IgD-negative memory B cell (primary cell): Measurements from ENCODE around the gene FGF14. TPM values are rescaled to one million over a fixed set of nuclear protein-coding genes. Genes with fewer than 3 reads are reported as not detected.
"Not testable (repeated sequence)": the region's sequence is repeated elsewhere in the genome, so short reads cannot be mapped to it uniquely, and the experiment has no call there.

Experiments used
- H3K27ac Mint-ChIP-seq, 3 donors: one replicate each; pipeline ENCODE4 v1.8.0; 2020 to 2022; ENCODE audit warnings: mild to moderate bottlenecking in 3 of 3, mixed read lengths in 3 of 3, moderate library complexity in 1 of 3
- H3K27me3 Mint-ChIP-seq: one replicate; pipeline ENCODE4 v1.8.0; 2021; ENCODE audit warnings: mixed read lengths
- H3K36me3 Mint-ChIP-seq: one replicate; pipeline ENCODE4 v1.8.0; 2020; ENCODE audit warnings: mild to moderate bottlenecking, mixed read lengths
- H3K4me1 Mint-ChIP-seq, 3 donors: one replicate each; pipeline ENCODE4 v1.8.0; 2020 to 2022; ENCODE audit warnings: mixed read lengths in 3 of 3, mild to moderate bottlenecking in 1 of 3
- H3K4me3 Mint-ChIP-seq, 4 donors: one replicate each; pipeline ENCODE4 v1.8.0; 2020 to 2022; ENCODE audit warnings: mild to moderate bottlenecking in 4 of 4, mixed read lengths in 4 of 4, moderate library complexity in 3 of 4
- H3K9me3 Mint-ChIP-seq, 3 donors: one replicate each; pipeline ENCODE4 v1.8.0; 2020 to 2021; ENCODE audit warnings: mixed read lengths in 3 of 3, mild to moderate bottlenecking in 1 of 3
- polyA plus RNA-seq: library from polyadenylated mRNA; unstranded; fragments of 300-500 nt; fragmentation: Illumina TruSeq; gene quantifications from one replicate; pipeline ENCODE4 v1.2.3, GENCODE V29; 2021

Gene FGF14
- polyA plus RNA-seq, 1 donor from 2014 or later = not detected

DNA sequence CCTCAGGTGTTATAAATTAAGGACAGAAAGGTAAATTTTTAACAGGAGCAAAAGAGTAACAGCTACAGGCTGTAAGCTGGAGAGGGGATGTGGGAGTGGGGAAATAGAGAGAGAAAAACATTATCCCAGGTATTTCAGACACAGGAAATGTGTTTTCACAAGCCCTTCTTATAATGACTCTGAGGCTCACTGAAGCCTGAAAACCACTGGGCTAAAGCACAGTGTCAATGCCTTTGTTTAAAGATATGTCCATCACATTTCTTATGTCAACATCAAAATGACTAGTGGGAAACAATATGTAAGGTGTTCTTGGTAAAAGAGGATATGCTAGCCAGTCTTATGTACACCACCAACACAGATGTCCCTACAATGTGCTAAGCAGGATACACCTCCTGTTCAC lies 365.9 kb downstream of the FGF14 start:
- no peak overlapping the region for H3K4me3 Mint-ChIP-seq

GRCh38 chr13:102033857-102034331 lies 368.0 kb downstream of the FGF14 start:
- peaks cover 1% of the 10 kb centered on the region for H3K27me3 Mint-ChIP-seq
- H3K4me1 Mint-ChIP-seq = no peaks in the 10 kb centered on the region
- H3K36me3 Mint-ChIP-seq = no peaks in the 10 kb centered on the region
- H3K27ac Mint-ChIP-seq = no peak overlapping the region
- H3K9me3 Mint-ChIP-seq = peaks cover 0 to 4% (median 2%) of the 10 kb centered on the region in 3 donors
- H3K4me3 Mint-ChIP-seq = no peak overlapping the region

More for the DNA sequence above, 365.9 kb downstream of the FGF14 start:
- no peaks in the 10 kb centered on the region for H3K4me1 Mint-ChIP-seq
- peaks cover 0 to 4% (median 0%) of the 10 kb centered on the region in 3 donors for H3K9me3 Mint-ChIP-seq
- no peaks in the 10 kb centered on the region for H3K36me3 Mint-ChIP-seq
- peak overlapping the region in 1 of 3 donors; percentile 32 for H3K27ac Mint-ChIP-seq
- H3K27me3 Mint-ChIP-seq = no peaks in the 10 kb centered on the region

- H3K4me1 Mint-ChIP-seq = no peaks in the 10 kb centered on the region
- peaks cover 0 to 4% (median 2%) of the 10 kb centered on the region in 3 donors for H3K9me3 Mint-ChIP-seq
- H3K4me3 Mint-ChIP-seq = no peak overlapping the region
Observed at GRCh38 chr13:102033386-102033785, 368.5 kb downstream of the FGF14 start.

DNA sequence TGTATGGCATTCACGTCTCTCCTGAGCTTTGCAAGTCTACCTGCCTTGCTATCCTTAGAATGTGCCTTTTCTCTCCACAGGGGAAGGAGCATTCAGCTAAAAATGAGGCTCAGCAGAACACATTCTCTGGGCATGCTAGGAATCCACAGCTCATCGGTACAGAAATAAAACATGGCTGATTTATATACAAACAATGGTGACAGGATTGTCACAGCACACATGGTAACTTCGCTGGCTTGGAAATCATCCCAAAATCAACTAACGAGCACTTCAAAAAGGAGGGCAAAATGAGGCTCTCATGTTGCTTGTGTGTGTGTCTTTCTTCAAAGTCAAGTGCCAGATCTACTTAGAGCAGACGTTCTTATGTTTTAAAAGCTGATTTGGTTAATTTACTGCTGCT lies 373.0 kb downstream of the FGF14 start:
- H3K36me3 Mint-ChIP-seq = no peaks in the 10 kb centered on the region
- H3K27me3 Mint-ChIP-seq = peaks cover 1% of the 10 kb centered on the region
- H3K4me1 Mint-ChIP-seq = no peaks in the 10 kb centered on the region
- no peak overlapping the region for H3K4me3 Mint-ChIP-seq
- no peak overlapping the region for H3K27ac Mint-ChIP-seq
- H3K9me3 Mint-ChIP-seq = peaks cover 0 to 2% (median 0%) of the 10 kb centered on the region in 3 donors

More at GRCh38 chr13:102033386-102033785, 368.5 kb downstream of the FGF14 start:
- H3K36me3 Mint-ChIP-seq = no peaks in the 10 kb centered on the region
- no peak overlapping the region for H3K27ac Mint-ChIP-seq
- H3K27me3 Mint-ChIP-seq = peaks cover 1% of the 10 kb centered on the region

DNA sequence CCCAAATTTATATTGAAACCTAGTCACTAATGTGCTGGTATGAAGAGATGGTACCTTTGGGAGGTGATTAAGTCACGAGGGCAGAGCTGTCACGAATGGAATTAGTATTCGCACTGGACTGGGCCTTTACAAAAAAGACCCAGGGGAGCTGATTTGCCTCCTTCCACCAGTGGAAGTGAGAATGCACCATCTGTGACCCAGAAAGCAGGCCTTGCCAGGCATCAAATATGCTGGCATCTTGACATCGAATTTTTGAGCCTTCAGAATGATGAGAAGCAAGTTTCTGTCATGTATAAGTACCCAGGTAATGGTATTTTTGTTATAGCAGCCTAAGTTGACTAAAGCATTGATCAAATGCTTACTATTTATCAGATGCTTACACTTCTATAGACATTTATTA lies 373.6 kb downstream of the FGF14 start:
- peaks cover 0 to 2% (median 0%) of the 10 kb centered on the region in 3 donors for H3K9me3 Mint-ChIP-seq

GRCh38 chr13:102021777-102022176 lies 380.1 kb downstream of the FGF14 start:
- H3K4me1 Mint-ChIP-seq = no peaks in the 10 kb centered on the region
- H3K9me3 Mint-ChIP-seq = peaks cover 5 to 19% (median 7%) of the 10 kb centered on the region in 3 donors
- H3K27ac Mint-ChIP-seq = no peak overlapping the region
- H3K27me3 Mint-ChIP-seq = no peaks in the 10 kb centered on the region
- no peaks in the 10 kb centered on the region for H3K36me3 Mint-ChIP-seq
- H3K4me3 Mint-ChIP-seq = no peak overlapping the region

More for the DNA sequence above, 373.6 kb downstream of the FGF14 start:
- no peak overlapping the region for H3K4me3 Mint-ChIP-seq
- H3K27ac Mint-ChIP-seq = no peak overlapping the region
- H3K27me3 Mint-ChIP-seq = peaks cover 1% of the 10 kb centered on the region
- no peaks in the 10 kb centered on the region for H3K4me1 Mint-ChIP-seq
- H3K36me3 Mint-ChIP-seq = no peaks in the 10 kb centered on the region

GRCh38 chr13:102020611-102021216 lies 381.1 kb downstream of the FGF14 start:
- Mint-ChIP-seq H3K4me1 (no peaks in the 10 kb centered on the region), H3K27me3 (no peaks in the 10 kb centered on the region), H3K36me3 (no peaks in the 10 kb centered on the region), H3K9me3 (peaks cover 5 to 21% (median 7%) of the 10 kb centered on the region in 3 donors), H3K4me3 (no peak overlapping the region), H3K27ac (no peak overlapping the region)

GRCh38 chr13:102018716-102019115 lies 383.1 kb downstream of the FGF14 start:
- Mint-ChIP-seq H3K4me1 (no peaks in the 10 kb centered on the region), H3K27me3 (no peaks in the 10 kb centered on the region), H3K36me3 (no peaks in the 10 kb centered on the region), H3K9me3 (peaks cover 5 to 21% (median 9%) of the 10 kb centered on the region in 3 donors), H3K27ac (no peak overlapping the region), H3K4me3 (no peak overlapping the region)

GRCh38 chr13:102017248-102017647 lies 384.6 kb downstream of the FGF14 start:
- Mint-ChIP-seq H3K9me3 (peaks cover 5 to 21% (median 9%) of the 10 kb centered on the region in 3 donors), H3K4me1 (no peaks in the 10 kb centered on the region), H3K27me3 (no peaks in the 10 kb centered on the region), H3K27ac (no peak overlapping the region), H3K36me3 (no peaks in the 10 kb centered on the region), H3K4me3 (no peak overlapping the region)

- peaks cover under 1 to 10% (median 4%) of the 10 kb centered on the region in 3 donors for H3K9me3 Mint-ChIP-seq
- H3K36me3 Mint-ChIP-seq = no peaks in the 10 kb centered on the region
- no peaks in the 10 kb centered on the region for H3K4me1 Mint-ChIP-seq
- no peak overlapping the region for H3K27ac Mint-ChIP-seq
- H3K27me3 Mint-ChIP-seq = no peaks in the 10 kb centered on the region
- no peak overlapping the region for H3K4me3 Mint-ChIP-seq
Observed at GRCh38 chr13:102012299-102013293, 389.3 kb downstream of the FGF14 start.

- not testable (repeated sequence) for H3K4me1 Mint-ChIP-seq, H3K9me3 Mint-ChIP-seq, H3K36me3 Mint-ChIP-seq, H3K4me3 Mint-ChIP-seq, H3K27me3 Mint-ChIP-seq, H3K27ac Mint-ChIP-seq
Observed at GRCh38 chr13:102011455-102011854, 390.4 kb downstream of the FGF14 start.

DNA sequence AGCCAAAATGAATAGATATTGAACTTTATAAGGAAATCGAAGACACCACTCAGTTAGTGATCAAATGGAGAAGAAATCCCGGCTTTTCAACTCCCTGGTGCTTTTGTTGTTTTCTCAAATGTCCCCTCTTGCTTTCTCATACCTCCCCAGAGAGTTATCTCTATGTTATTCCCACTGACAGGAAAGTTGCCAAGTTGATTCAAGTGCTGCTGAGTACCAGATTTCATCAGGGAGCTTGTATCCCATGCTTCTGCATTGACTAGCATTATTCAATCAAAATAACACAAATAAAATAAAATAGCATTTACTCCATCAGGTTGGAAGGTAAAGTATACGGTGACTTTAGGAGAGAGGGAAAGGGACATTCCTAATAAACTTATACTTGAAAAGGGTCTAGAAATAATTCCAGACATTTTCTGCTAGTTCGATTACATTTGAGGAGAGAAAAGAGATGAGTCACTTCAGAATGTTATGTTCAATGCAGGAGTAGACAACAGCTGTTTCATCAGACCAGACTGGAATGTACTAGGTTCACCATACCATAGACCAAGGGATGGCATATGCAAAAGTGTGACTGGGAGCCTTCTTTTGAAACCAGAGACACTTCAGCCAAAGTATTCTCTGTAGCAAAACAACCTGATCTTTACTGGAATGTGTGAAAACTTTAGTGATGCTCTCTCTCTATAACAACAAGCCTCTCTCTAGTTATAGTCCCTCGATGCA lies 397.8 kb downstream of the FGF14 start:
- Mint-ChIP-seq H3K27ac (no peak overlapping the region), H3K36me3 (no peaks in the 10 kb centered on the region), H3K27me3 (no peaks in the 10 kb centered on the region), H3K4me1 (no peaks in the 10 kb centered on the region), H3K9me3 (peaks cover 0 to 2% (median 0%) of the 10 kb centered on the region in 3 donors), H3K4me3 (peak overlapping the region in 1 of 4 donors; percentile 14)

DNA sequence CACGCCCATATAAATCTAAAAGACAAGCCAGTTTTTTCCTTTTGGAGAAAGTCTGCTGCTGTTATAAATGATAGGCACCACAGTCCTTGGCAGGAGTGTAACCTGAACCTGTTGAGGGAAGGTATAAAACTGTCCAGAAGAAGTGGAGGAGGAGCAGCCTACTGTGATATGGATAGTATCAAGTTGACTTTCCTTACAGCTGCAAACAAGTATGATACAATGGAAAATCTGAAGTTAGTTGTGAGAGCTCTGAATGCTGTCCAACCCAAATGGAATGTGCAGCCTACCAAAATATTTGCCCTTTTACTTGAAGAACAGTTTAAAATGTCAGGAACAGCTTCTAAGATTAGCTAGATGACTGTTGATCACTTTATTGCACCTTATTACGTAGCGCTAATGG lies 399.6 kb downstream of the FGF14 start:
- no peaks in the 10 kb centered on the region for H3K27me3 Mint-ChIP-seq
- H3K9me3 Mint-ChIP-seq = peaks cover 0 to 2% (median 0%) of the 10 kb centered on the region in 3 donors
- H3K4me1 Mint-ChIP-seq = no peaks in the 10 kb centered on the region
- H3K27ac Mint-ChIP-seq = no peak overlapping the region
- no peaks in the 10 kb centered on the region for H3K36me3 Mint-ChIP-seq
- H3K4me3 Mint-ChIP-seq = no peak overlapping the region

DNA sequence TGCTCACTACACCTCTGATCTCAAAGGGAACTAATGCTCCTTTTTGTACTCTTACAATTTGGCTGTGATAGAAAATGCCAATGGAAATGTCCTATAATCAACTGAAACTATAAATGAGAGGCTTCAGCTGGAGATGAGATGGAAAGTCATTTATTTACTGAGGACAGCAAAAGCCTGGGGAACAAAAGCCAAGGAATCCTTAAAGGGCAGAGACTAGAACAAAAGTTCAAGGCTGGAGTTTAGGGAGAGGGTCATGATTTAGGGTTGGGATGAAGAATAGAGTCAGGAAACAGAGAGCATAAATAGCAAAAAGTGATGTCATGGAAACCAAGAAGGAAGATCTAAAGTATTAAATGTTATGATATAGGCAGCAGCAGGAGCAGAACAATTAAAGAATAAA lies 401.1 kb downstream of the FGF14 start:
- Mint-ChIP-seq H3K4me1 (no peaks in the 10 kb centered on the region), H3K4me3 (no peak overlapping the region), H3K27me3 (no peaks in the 10 kb centered on the region), H3K9me3 (peaks cover 0 to 2% (median 0%) of the 10 kb centered on the region in 3 donors), H3K27ac (no peak overlapping the region), H3K36me3 (no peaks in the 10 kb centered on the region)

DNA sequence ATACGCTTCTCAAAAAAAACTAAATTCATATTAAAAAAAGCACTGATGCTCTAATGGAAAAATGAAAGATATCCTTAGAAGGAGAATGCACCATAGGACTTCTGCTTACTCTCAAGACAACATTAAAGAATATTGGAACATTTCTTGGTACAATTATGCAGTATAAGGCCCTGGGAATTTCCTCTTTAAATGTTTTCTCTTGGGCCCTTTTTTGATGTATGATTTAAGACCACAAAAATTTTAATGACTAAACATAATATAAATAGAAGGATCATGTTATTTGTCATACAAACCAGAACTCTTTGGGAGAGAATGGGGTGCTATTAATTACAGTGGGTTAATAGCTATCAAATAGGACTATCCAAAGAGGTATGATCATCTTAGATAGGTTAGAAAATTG lies 403.7 kb downstream of the FGF14 start:
- Mint-ChIP-seq H3K9me3 (peaks cover 0 to 2% (median 0%) of the 10 kb centered on the region in 3 donors), H3K4me1 (no peaks in the 10 kb centered on the region), H3K27me3 (no peaks in the 10 kb centered on the region), H3K27ac (no peak overlapping the region), H3K36me3 (no peaks in the 10 kb centered on the region), H3K4me3 (no peak overlapping the region)
